Activated CD8-positive, alpha-beta memory T cell treated with anti-CD3 and anti-CD28 coated beads, Interleukin-2, amount 10 ng/mL, durations not matched to agents 7 days and 5 days (primary cell): ENCODE data around the gene CDH4. TPM values are rescaled to one million over a fixed set of nuclear protein-coding genes. Genes with fewer than 3 reads are reported as not detected.

ENCODE experiments used
- ATAC-seq: fragments of 150-1000 bp; cut with Tn5 transposase; one replicate; pipeline ENCODE4 v1.10.0; 2021; ENCODE audit warnings: moderate library complexity
- CTCF ChIA-PET: fragments of 350-600 bp; sonication (Branson Sonifier 250); formaldehyde crosslinking; loops from one replicate; lab custom pipeline; 2021; ENCODE audit warnings: antibody characterized with exemption; lab: Charles Lee
- DNase-seq: peaks from one replicate; pipeline ENCODE4 v3.0.0-alpha.2; 2020
- H3K27ac Mint-ChIP-seq: one replicate; pipeline ENCODE4 v1.8.0; 2021; ENCODE audit warnings: mild to moderate bottlenecking, mixed read lengths
- H3K27me3 Mint-ChIP-seq: one replicate; pipeline ENCODE4 v1.8.0; 2021; ENCODE audit warnings: mixed read lengths
- H3K36me3 Mint-ChIP-seq: one replicate; pipeline ENCODE4 v1.8.0; 2021; ENCODE audit warnings: mild to moderate bottlenecking, mixed read lengths
- H3K4me1 Mint-ChIP-seq: one replicate; pipeline ENCODE4 v1.8.0; 2021; ENCODE audit warnings: mixed read lengths
- H3K4me3 Mint-ChIP-seq: one replicate; pipeline ENCODE4 v1.8.0; 2021; ENCODE audit warnings: mild to moderate bottlenecking, moderate library complexity, mixed read lengths
- H3K9me3 Mint-ChIP-seq: one replicate; pipeline ENCODE4 v1.8.0; 2022; ENCODE audit warnings: low read depth, mixed read lengths
- total RNA-seq, 2 experiments: library from RNA; stranded (reverse); gene quantifications; one replicate each; pipeline ENCODE4 v1.2.3, GENCODE V29; 2021

CDH4 gene
- total RNA-seq, 2 experiments from 2014 or later: 0.02 TPM; not detected in 1

- Mint-ChIP-seq H3K36me3 (no peaks in the 10 kb centered on the region), H3K27me3 (no peaks in the 10 kb centered on the region), H3K4me1 (no peaks in the 10 kb centered on the region), H3K4me3 (no peak overlapping the region), H3K27ac (no peak overlapping the region), H3K9me3 (no peaks in the 10 kb centered on the region)
- CTCF ChIA-PET: no interaction called here
- ATAC-seq (no peak), DNase-seq (no peak)
These were observed 519.8 kb downstream of the CDH4 start for GRCh38 chr20:61771805-61772350.

GRCh38 chr20:61772828-61773631 lies 521.0 kb downstream of the CDH4 start:
- no peaks in the 10 kb centered on the region for H3K36me3 Mint-ChIP-seq
- no peaks in the 10 kb centered on the region for H3K9me3 Mint-ChIP-seq
- no peak overlapping the region for H3K27ac Mint-ChIP-seq
- ATAC-seq: no peak
- H3K27me3 Mint-ChIP-seq: no peaks in the 10 kb centered on the region
- CTCF ChIA-PET: no interaction called here
- no peak overlapping the region for H3K4me3 Mint-ChIP-seq
- H3K4me1 Mint-ChIP-seq: no peaks in the 10 kb centered on the region
- DNase-seq: no peak

GRCh38 chr20:61773926-61774587 lies 522.0 kb downstream of the CDH4 start:
- Mint-ChIP-seq H3K4me3 (no peak overlapping the region), H3K27me3 (no peaks in the 10 kb centered on the region), H3K27ac (no peak overlapping the region), H3K9me3 (no peaks in the 10 kb centered on the region), H3K4me1 (no peaks in the 10 kb centered on the region), H3K36me3 (no peaks in the 10 kb centered on the region)
- CTCF ChIA-PET: no interaction called here
- ATAC-seq: no peak
- no peak for DNase-seq

GRCh38 chr20:61775423-61775822 lies 523.4 kb downstream of the CDH4 start:
- H3K9me3 Mint-ChIP-seq: no peaks in the 10 kb centered on the region
- CTCF ChIA-PET: no interaction called here
- DNase-seq (no peak), ATAC-seq (no peak)
- no peak overlapping the region for H3K4me3 Mint-ChIP-seq
- no peaks in the 10 kb centered on the region for H3K27me3 Mint-ChIP-seq
- H3K36me3 Mint-ChIP-seq: no peaks in the 10 kb centered on the region
- H3K27ac Mint-ChIP-seq: no peak overlapping the region
- no peaks in the 10 kb centered on the region for H3K4me1 Mint-ChIP-seq

- no peaks in the 10 kb centered on the region for H3K4me1 Mint-ChIP-seq
- no peaks in the 10 kb centered on the region for H3K27me3 Mint-ChIP-seq
- H3K27ac Mint-ChIP-seq: no peak overlapping the region
- no peaks in the 10 kb centered on the region for H3K36me3 Mint-ChIP-seq
- ATAC-seq (no peak), DNase-seq (no peak)
- CTCF ChIA-PET: no interaction called here
- H3K9me3 Mint-ChIP-seq: no peaks in the 10 kb centered on the region
- no peak overlapping the region for H3K4me3 Mint-ChIP-seq
These were observed 524.5 kb downstream of the CDH4 start for GRCh38 chr20:61776491-61777075.

- CTCF ChIA-PET: no interaction called here
- Mint-ChIP-seq H3K9me3 (peaks cover under 1% of the 10 kb centered on the region), H3K27me3 (no peaks in the 10 kb centered on the region), H3K27ac (no peak overlapping the region), H3K4me3 (no peak overlapping the region), H3K36me3 (no peaks in the 10 kb centered on the region), H3K4me1 (no peaks in the 10 kb centered on the region)
- DNase-seq: no peak
- ATAC-seq: no peak
These were observed 525.9 kb downstream of the CDH4 start for GRCh38 chr20:61777773-61778494.

- H3K9me3 Mint-ChIP-seq: peaks cover 2% of the 10 kb centered on the region
- DNase-seq (no peak), ATAC-seq (no peak)
- no peak overlapping the region for H3K27ac Mint-ChIP-seq
- no peaks in the 10 kb centered on the region for H3K36me3 Mint-ChIP-seq
- H3K27me3 Mint-ChIP-seq: no peaks in the 10 kb centered on the region
- H3K4me1 Mint-ChIP-seq: no peaks in the 10 kb centered on the region
- CTCF ChIA-PET: no interaction called here
- H3K4me3 Mint-ChIP-seq: no peak overlapping the region
These were observed 526.4 kb downstream of the CDH4 start for GRCh38 chr20:61778495-61778863.

- no peak for DNase-seq
- Mint-ChIP-seq H3K27me3 (no peaks in the 10 kb centered on the region), H3K27ac (no peak overlapping the region), H3K4me3 (no peak overlapping the region), H3K4me1 (no peaks in the 10 kb centered on the region), H3K9me3 (peaks cover 2% of the 10 kb centered on the region), H3K36me3 (no peaks in the 10 kb centered on the region)
- no peak for ATAC-seq
- CTCF ChIA-PET: no interaction called here
These were observed 527.3 kb downstream of the CDH4 start for GRCh38 chr20:61779176-61779965.

GRCh38 chr20:61780066-61780465 lies 528.0 kb downstream of the CDH4 start:
- Mint-ChIP-seq H3K36me3 (no peaks in the 10 kb centered on the region), H3K9me3 (peaks cover 2% of the 10 kb centered on the region), H3K27ac (no peak overlapping the region), H3K27me3 (no peaks in the 10 kb centered on the region), H3K4me1 (no peaks in the 10 kb centered on the region), H3K4me3 (no peak overlapping the region)
- CTCF ChIA-PET: no interaction called here
- no peak for ATAC-seq
- DNase-seq: no peak

- H3K4me1 Mint-ChIP-seq: no peaks in the 10 kb centered on the region
- ATAC-seq: no peak
These were observed 532.9 kb downstream of the CDH4 start for GRCh38 chr20:61784801-61785566.

GRCh38 chr20:61785567-61785816 lies 533.4 kb downstream of the CDH4 start:
- Mint-ChIP-seq H3K4me1 (no peaks in the 10 kb centered on the region), H3K9me3 (peaks cover 7% of the 10 kb centered on the region), H3K27ac (no peak overlapping the region), H3K4me3 (no peak overlapping the region), H3K27me3 (no peaks in the 10 kb centered on the region), H3K36me3 (no peaks in the 10 kb centered on the region)
- CTCF ChIA-PET: no interaction called here
- no peak for DNase-seq
- no peak for ATAC-seq

More at GRCh38 chr20:61784801-61785566, 532.9 kb downstream of the CDH4 start:
- Mint-ChIP-seq H3K4me3 (no peak overlapping the region), H3K27me3 (no peaks in the 10 kb centered on the region), H3K27ac (no peak overlapping the region), H3K9me3 (peaks cover 2% of the 10 kb centered on the region), H3K36me3 (no peaks in the 10 kb centered on the region)
- DNase-seq: no peak
- CTCF ChIA-PET: no interaction called here

- Mint-ChIP-seq H3K4me1 (no peaks in the 10 kb centered on the region), H3K27ac (no peak overlapping the region), H3K9me3 (peaks cover 8% of the 10 kb centered on the region), H3K36me3 (no peaks in the 10 kb centered on the region), H3K4me3 (no peak overlapping the region), H3K27me3 (no peaks in the 10 kb centered on the region)
- no peak for ATAC-seq
- CTCF ChIA-PET: no interaction called here
- DNase-seq: no peak
These were observed 534.2 kb downstream of the CDH4 start for GRCh38 chr20:61786230-61786629.
